ENCODE results near the gene BTLA.

GRCh38 chr3:112484352-112484751 lies 14.9 kb downstream of the BTLA start:
- TF ChIP-seq CTCF (IDR thresholded peaks at IDR 0.05): no peak
- TF ChIP-seq EZH2 (IDR thresholded peaks at IDR 0.05): no peak
